ENCODE measurements around the gene TACR3.
"Not testable (repeated sequence)": the region's sequence is repeated elsewhere in the genome, so short reads cannot be mapped to it uniquely, and the experiment has no call there.

- not testable (repeated sequence) for TF ChIP-seq CTCF (conservative IDR thresholded peaks at IDR 0.05 in 1 of 2, IDR thresholded peaks at IDR 0.05 in 1 of 2; ENCODE audit: extremely low read depth in 1 of 2, insufficient read depth in 1 of 2, low read depth in 1 of 2, low read length in 2 of 2); EZH2 (IDR thresholded peaks at IDR 0.05; ENCODE audit: borderline replicate concordance, low read length)
Observed at GRCh38 chr4:103723150-103723549, 3.4 kb upstream of the TACR3 start.
